Loucy (cell line): ENCODE results near the gene CGB2.
"Not testable (repeated sequence)": the region's sequence is repeated elsewhere in the genome, so short reads cannot be mapped to it uniquely, and the experiment has no call there.

ENCODE experiments used
- EZH2phosphoT487 ChIP-seq: fragments of 200-600 bp; IDR thresholded peaks from 2 replicates; pipeline ENCODE4 v1.6.1; 2018; ENCODE audit warnings: antibody characterized with exemption, mild to moderate bottlenecking, moderate library complexity, borderline replicate concordance
- TF ChIP-seq, protein P1 (sequence below): fragments of 200-600 bp; sonication (generic); conservative IDR thresholded peaks from 2 replicates; pipeline ENCODE4 v1.5.1; 2014; ENCODE audit warnings: mild to moderate bottlenecking, antibody characterized with exemption, low read length

DNA sequence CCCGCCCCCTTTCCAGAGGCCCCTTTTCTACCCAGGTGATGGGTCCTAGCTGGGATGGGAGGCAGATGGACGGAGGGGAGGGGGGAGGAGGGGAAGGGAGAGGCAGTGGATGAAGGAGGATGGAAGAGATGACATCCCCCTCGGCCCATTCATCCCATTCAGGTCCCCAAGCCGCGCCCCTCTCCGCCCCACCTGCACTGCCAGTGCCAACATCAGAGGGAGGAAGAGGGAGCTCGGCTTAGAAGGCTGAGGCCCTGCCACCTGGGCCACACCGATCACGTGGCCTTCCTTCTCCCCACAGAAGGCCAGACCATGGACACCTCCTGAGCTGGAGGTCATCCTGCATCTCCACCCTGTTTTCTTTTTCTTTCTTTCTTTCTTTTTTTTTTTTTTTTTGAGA lies 3.0 kb upstream of the CGB2 start:
- TF ChIP-seq, protein P1, sequence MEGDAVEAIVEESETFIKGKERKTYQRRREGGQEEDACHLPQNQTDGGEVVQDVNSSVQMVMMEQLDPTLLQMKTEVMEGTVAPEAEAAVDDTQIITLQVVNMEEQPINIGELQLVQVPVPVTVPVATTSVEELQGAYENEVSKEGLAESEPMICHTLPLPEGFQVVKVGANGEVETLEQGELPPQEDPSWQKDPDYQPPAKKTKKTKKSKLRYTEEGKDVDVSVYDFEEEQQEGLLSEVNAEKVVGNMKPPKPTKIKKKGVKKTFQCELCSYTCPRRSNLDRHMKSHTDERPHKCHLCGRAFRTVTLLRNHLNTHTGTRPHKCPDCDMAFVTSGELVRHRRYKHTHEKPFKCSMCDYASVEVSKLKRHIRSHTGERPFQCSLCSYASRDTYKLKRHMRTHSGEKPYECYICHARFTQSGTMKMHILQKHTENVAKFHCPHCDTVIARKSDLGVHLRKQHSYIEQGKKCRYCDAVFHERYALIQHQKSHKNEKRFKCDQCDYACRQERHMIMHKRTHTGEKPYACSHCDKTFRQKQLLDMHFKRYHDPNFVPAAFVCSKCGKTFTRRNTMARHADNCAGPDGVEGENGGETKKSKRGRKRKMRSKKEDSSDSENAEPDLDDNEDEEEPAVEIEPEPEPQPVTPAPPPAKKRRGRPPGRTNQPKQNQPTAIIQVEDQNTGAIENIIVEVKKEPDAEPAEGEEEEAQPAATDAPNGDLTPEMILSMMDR: not testable (repeated sequence)
- TF ChIP-seq EZH2phosphoT487: not testable (repeated sequence)
